ENCODE data around the gene SPATS2.

Gene SPATS2

GRCh38 chr12:49440035-49440434, 72.8 kb downstream of the SPATS2 start:
- Histone ChIP-seq H3K27ac (ENCODE audit: low read depth, low read length) (no peak overlapping the region), H3K9ac (ENCODE audit: low read length) (no peak overlapping the region), H3K36me3 (ENCODE audit: low read length) (no peaks in the 10 kb centered on the region), H2AFZ (ENCODE audit: low read depth, low read length, severe bottlenecking) (no peak overlapping the region), H3F3A (ENCODE audit: insufficient read depth) (peaks cover 6% of the 10 kb centered on the region; the same call in 1 of the 2 replicates), H3K79me2 (ENCODE audit: insufficient read depth, low read length) (0 out of 2 replicates have a peak, but pooled peaks cover 7% of the 10 kb centered on the region), H3K9me2 (replicated peaks; ENCODE audit: insufficient read depth, low read length) (no peaks in the 10 kb centered on the region), H3K9me3 (ENCODE audit: insufficient read depth, low read length) (no peaks in the 10 kb centered on the region), H3K4me3 (ENCODE audit: insufficient read depth, low read length, poor library complexity, severe bottlenecking) (no peak overlapping the region), H3K4me2 (ENCODE audit: low read depth, low read length, poor library complexity, severe bottlenecking) (no peak overlapping the region), H4K20me1 (ENCODE audit: low read depth, low read length) (no peaks in the 10 kb centered on the region), H3K27me3 (ENCODE audit: low read length) (no peaks in the 10 kb centered on the region)
- TF ChIP-seq, protein P1, sequence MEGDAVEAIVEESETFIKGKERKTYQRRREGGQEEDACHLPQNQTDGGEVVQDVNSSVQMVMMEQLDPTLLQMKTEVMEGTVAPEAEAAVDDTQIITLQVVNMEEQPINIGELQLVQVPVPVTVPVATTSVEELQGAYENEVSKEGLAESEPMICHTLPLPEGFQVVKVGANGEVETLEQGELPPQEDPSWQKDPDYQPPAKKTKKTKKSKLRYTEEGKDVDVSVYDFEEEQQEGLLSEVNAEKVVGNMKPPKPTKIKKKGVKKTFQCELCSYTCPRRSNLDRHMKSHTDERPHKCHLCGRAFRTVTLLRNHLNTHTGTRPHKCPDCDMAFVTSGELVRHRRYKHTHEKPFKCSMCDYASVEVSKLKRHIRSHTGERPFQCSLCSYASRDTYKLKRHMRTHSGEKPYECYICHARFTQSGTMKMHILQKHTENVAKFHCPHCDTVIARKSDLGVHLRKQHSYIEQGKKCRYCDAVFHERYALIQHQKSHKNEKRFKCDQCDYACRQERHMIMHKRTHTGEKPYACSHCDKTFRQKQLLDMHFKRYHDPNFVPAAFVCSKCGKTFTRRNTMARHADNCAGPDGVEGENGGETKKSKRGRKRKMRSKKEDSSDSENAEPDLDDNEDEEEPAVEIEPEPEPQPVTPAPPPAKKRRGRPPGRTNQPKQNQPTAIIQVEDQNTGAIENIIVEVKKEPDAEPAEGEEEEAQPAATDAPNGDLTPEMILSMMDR (IDR thresholded peaks at IDR 0.05; ENCODE audit: insufficient read depth, low read length, poor library complexity, severe bottlenecking): no peak
- TF ChIP-seq EZH2phosphoT487 (conservative IDR thresholded peaks at IDR 0.05; ENCODE audit: low read length): no peak

DNA sequence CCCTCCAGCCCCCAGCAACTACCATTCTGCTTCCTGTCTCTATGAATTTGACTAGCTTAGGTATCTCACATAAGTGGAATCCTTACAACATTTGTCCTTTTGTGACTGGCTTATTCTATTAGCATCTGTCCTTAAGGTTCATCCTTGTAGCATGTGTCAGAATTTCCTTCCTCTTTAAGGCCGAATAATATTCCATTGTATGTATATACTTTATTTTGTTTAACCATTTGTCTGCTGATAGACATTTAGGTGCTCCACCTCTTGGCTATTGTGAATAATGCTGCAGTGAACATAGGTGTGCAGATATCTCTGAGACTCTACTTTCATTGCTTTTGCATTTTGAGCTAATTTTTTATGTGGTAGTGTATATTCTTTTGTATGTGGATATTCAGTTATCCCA, 75.7 kb downstream of the SPATS2 start:
- Histone ChIP-seq H3K36me3 (ENCODE audit: low read length) (no peaks in the 10 kb centered on the region), H4K20me1 (ENCODE audit: low read depth, low read length) (no peaks in the 10 kb centered on the region), H2AFZ (ENCODE audit: low read depth, low read length, severe bottlenecking) (no peak overlapping the region), H3K27ac (ENCODE audit: low read depth, low read length) (no peak overlapping the region), H3K9ac (ENCODE audit: low read length) (no peak overlapping the region), H3K9me2 (replicated peaks; ENCODE audit: insufficient read depth, low read length) (no peaks in the 10 kb centered on the region), H3K27me3 (ENCODE audit: low read length) (no peaks in the 10 kb centered on the region), H3K9me3 (ENCODE audit: insufficient read depth, low read length) (no peaks in the 10 kb centered on the region), H3K4me2 (ENCODE audit: low read depth, low read length, poor library complexity, severe bottlenecking) (no peak overlapping the region), H3F3A (ENCODE audit: insufficient read depth) (peaks cover 6% of the 10 kb centered on the region; the same call in 1 of the 2 replicates), H3K79me2 (ENCODE audit: insufficient read depth, low read length) (0 out of 2 replicates have a peak, but pooled peaks cover 24% of the 10 kb centered on the region), H3K4me3 (ENCODE audit: insufficient read depth, low read length, poor library complexity, severe bottlenecking) (no peak overlapping the region)
- no peak for TF ChIP-seq EZH2phosphoT487 (conservative IDR thresholded peaks at IDR 0.05; ENCODE audit: low read length)
- TF ChIP-seq, protein P1 (IDR thresholded peaks at IDR 0.05; ENCODE audit: insufficient read depth, low read length, poor library complexity, severe bottlenecking): no peak

- no peak overlapping the region for H2AFZ ChIP-seq (ENCODE audit: low read depth, low read length, severe bottlenecking)
- TF ChIP-seq, protein P1 (IDR thresholded peaks at IDR 0.05; ENCODE audit: insufficient read depth, low read length, poor library complexity, severe bottlenecking): no peak
- TF ChIP-seq EZH2phosphoT487 (conservative IDR thresholded peaks at IDR 0.05; ENCODE audit: low read length): no peak
- no peak overlapping the region for H3K4me2 ChIP-seq (ENCODE audit: low read depth, low read length, poor library complexity, severe bottlenecking)
- no peaks in the 10 kb centered on the region for H3K9me3 ChIP-seq (ENCODE audit: insufficient read depth, low read length)
- no peak overlapping the region for H3K9ac ChIP-seq (ENCODE audit: low read length)
- H3K79me2 ChIP-seq (ENCODE audit: insufficient read depth, low read length): 0 out of 2 replicates have a peak, but pooled peaks cover 24% of the 10 kb centered on the region
- no peaks in the 10 kb centered on the region for H4K20me1 ChIP-seq (ENCODE audit: low read depth, low read length)
- H3K27ac ChIP-seq (ENCODE audit: low read depth, low read length): no peak overlapping the region
- no peaks in the 10 kb centered on the region for H3K27me3 ChIP-seq (ENCODE audit: low read length)
- no peak overlapping the region for H3K4me3 ChIP-seq (ENCODE audit: insufficient read depth, low read length, poor library complexity, severe bottlenecking)
- no peaks in the 10 kb centered on the region for H3K9me2 ChIP-seq (replicated peaks; ENCODE audit: insufficient read depth, low read length)
- H3K36me3 ChIP-seq (ENCODE audit: low read length): no peaks in the 10 kb centered on the region
- no peaks in the 10 kb centered on the region; the same call in 1 of the 2 replicates for H3F3A ChIP-seq (ENCODE audit: insufficient read depth)
Measured at GRCh38 chr12:49446571-49446970, 79.3 kb downstream of the SPATS2 start.

All from SU-DHL-6 (cell line).